GM06990 (cell line): Measurements from ENCODE around the gene ADSS1.

Source experiments
- DNase-seq: peaks from one replicate; pipeline ENCODE4 v3.0.0-alpha.2; 2011; ENCODE audit not compliant: insufficient read length; ENCODE audit errors: extremely low read depth
- H3K27me3 ChIP-seq: replicated peaks from 2 replicates; pipeline ENCODE4 v1.6.0; 2011; ENCODE audit warnings: low read length; ENCODE audit not compliant: control insufficient read depth, insufficient read depth
- H3K36me3 ChIP-seq: 2 replicates; pipeline ENCODE4 v1.5.1; 2011; ENCODE audit warnings: low read length; ENCODE audit not compliant: control insufficient read depth, insufficient read depth
- H3K4me3 ChIP-seq: replicated peaks from 2 replicates; pipeline ENCODE4 v1.5.1; 2011; ENCODE audit warnings: low read depth, mild to moderate bottlenecking, control low read depth, low read length
- CTCF ChIP-seq: IDR thresholded peaks from 2 replicates; pipeline ENCODE4 v1.5.1; 2011; ENCODE audit warnings: low read length, control low read depth, mild to moderate bottlenecking, inconsistent platforms; ENCODE audit not compliant: insufficient read depth, poor library complexity, severe bottlenecking

The ADSS1 gene

DNA sequence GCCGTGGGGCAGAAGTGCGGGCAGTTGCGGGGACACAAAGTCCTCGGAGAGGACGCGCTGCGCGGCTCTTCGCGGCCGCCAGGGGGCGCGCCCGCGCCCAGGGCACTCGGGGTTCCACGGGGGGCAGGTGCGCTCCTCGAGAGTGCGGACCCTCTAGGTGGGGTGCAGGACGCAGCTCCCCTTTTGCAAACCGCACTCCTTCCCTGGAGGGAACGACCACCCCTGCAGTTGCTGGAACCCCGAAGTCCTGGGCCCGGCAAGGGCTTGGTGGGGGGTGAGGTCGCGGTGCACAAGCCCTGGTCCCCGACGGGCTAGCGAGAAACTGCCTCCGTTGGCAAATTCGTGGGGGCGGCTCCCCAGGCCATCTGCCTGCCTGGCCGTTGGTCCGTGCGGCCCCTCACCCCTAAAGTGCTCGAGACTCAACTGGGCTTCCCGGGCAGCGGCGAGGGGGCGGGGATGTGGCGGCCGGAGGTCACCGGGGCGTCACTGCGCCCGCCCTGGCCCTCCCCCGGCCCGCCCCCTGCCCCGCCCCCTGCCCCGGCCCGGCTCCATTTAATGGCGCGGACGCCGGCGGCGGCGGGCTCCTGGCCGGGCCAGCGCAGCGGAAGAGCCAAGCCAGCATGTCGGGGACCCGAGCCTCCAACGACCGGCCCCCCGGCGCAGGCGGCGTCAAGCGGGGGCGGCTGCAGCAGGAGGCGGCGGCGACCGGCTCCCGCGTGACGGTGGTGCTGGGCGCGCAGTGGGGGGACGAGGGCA lies at the start of gene ADSS1:
ADSS1 (plus strand) TSS at position 579 of the 756 bp plus-strand sequence; CDS start at position 621, 42 bp downstream.
- peak; percentile 82 for TF ChIP-seq CTCF
- no peaks in the 10 kb centered on the region; the same call in 1 of the 2 replicates for H3K27me3 ChIP-seq
- H3K4me3 ChIP-seq, result peak within 1 kb of the TSS; percentile 64
- H3K36me3 ChIP-seq, result no peaks in the 10 kb centered on the region
- DNase-seq, result peak; percentile 68

DNA sequence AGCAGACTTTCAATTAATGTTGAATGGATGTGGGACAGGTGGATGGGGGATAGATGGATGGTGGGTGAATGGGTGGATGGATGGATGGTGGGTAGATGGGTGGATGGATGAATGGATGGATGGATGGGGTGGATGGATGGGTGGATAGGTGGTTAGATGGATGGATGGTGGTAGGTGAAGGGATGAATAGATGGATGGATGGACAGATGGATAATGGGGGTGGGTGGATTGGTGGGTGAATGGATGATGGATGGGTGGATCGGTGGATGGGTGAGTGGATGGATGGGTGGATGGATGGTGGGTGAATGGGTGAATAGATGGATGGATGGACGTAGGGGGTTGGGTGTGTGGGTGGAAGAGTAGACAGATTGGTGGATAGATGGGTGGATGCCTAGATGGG lies 48.6 kb upstream of the ADSS1 start:
- Histone ChIP-seq H3K36me3 (no peaks in the 10 kb centered on the region), H3K27me3 (no peaks in the 10 kb centered on the region), H3K4me3 (no peak overlapping the region)
- DNase-seq, result no peak
- no peak for TF ChIP-seq CTCF

GRCh38 chr14:104676130-104676693 lies 47.8 kb upstream of the ADSS1 start:
- no peak for DNase-seq
- H3K27me3 ChIP-seq, result no peaks in the 10 kb centered on the region
- no peak overlapping the region for H3K4me3 ChIP-seq
- H3K36me3 ChIP-seq, result no peaks in the 10 kb centered on the region
- TF ChIP-seq CTCF, result no peak

GRCh38 chr14:104676694-104677511 lies 47.1 kb upstream of the ADSS1 start:
- Histone ChIP-seq H3K4me3 (peak overlapping the region; percentile 61), H3K36me3 (no peaks in the 10 kb centered on the region), H3K27me3 (no peaks in the 10 kb centered on the region)
- TF ChIP-seq CTCF, result no peak
- peak; percentile 45 for DNase-seq

DNA sequence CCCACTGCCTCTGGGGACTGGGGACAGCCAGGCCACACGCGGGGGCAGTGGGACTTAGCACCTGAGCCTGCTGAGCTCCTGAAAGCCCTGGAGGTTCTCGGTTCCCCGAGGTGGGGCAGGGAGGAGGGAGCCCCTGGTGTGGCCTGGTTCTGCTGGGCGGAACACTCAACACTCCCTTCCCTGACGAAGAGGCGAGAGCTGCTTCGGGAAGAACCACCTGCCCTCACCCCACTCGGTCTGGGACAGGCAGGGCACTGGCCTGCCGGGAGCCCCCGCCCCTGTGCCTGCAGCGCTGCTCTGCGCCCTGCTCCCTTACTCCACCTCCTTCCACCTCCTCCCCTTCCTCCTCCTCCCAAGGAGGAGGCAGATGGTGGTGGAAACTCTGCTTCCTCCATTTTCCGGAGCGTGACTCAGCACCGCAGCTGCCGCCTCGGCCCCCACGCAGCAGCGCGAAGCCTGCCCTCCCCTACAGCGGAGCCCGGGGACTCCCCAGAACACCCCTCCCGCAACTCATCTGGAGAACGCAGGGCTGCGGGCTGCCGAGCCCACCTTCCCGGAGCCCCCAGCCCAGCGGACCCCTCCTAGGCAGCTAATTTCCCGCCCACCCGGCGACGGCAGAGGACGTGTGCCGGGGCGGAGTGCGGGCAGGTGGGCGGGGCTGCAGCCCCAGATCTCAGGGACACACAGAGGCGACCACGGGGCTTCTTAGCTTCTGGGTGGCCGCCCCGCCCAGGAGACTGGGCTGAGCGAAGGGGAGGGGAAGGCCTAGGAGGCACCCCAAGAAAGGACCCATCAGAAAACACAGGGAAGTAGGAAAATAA lies 46.3 kb upstream of the ADSS1 start:
- H3K27me3 ChIP-seq, result no peaks in the 10 kb centered on the region
- peak overlapping the region; percentile 61 for H3K4me3 ChIP-seq
- no peak for TF ChIP-seq CTCF
- no peaks in the 10 kb centered on the region for H3K36me3 ChIP-seq
- peak; percentile 81 for DNase-seq
